NCI-H510A treated with DMSO at 0.1 percent for 48 hours (cell line): ENCODE measurements around the gene KIR3DL1.
"Not testable (repeated sequence)": the region's sequence is repeated elsewhere in the genome, so short reads cannot be mapped to it uniquely, and the experiment has no call there.

Experiments used
- DNase-seq: peaks from one replicate; lab custom pipeline; 2025; lab: John Stamatoyannopoulos, UW

The KIR3DL1 gene

GRCh38 chr19:54814571-54814970 lies 1.7 kb upstream of the KIR3DL1 start:
- DNase-seq = not testable (repeated sequence)

- no peak for DNase-seq
Measured at GRCh38 chr19:54817670-54818536, 1.6 kb downstream of the KIR3DL1 start.

GRCh38 chr19:54824416-54824815 lies 8.1 kb downstream of the KIR3DL1 start:
- not testable (repeated sequence) for DNase-seq

- DNase-seq = not testable (repeated sequence)
Measured at GRCh38 chr19:54825326-54825725, 9.1 kb downstream of the KIR3DL1 start.

- not testable (repeated sequence) for DNase-seq
Measured at GRCh38 chr19:54828064-54828463, 11.8 kb downstream of the KIR3DL1 start.

- not testable (repeated sequence) for DNase-seq
Measured at GRCh38 chr19:54832496-54832895, 16.2 kb downstream of the KIR3DL1 start, which contains the start of gene KIR2DS4. TSS of gene KIR2DS4 (plus strand) at chr19:54832676.

- DNase-seq = not testable (repeated sequence)
Measured at GRCh38 chr19:54835126-54835525, 18.9 kb downstream of the KIR3DL1 start.

GRCh38 chr19:54837522-54837921 lies 21.3 kb downstream of the KIR3DL1 start:
- not testable (repeated sequence) for DNase-seq

GRCh38 chr19:54843171-54843570 lies 26.9 kb downstream of the KIR3DL1 start:
- DNase-seq = not testable (repeated sequence)

- DNase-seq = not testable (repeated sequence)
Measured at GRCh38 chr19:54850061-54850640, 33.9 kb downstream of the KIR3DL1 start, which contains the start of gene KIR3DL2. TSS of gene KIR3DL2 (plus strand) at chr19:54850443. CDS start at chr19:54850476, 33 bp downstream.

- no peak for DNase-seq
Measured at GRCh38 chr19:54850930-54851329, 34.7 kb downstream of the KIR3DL1 start.

GRCh38 chr19:54851353-54851752 lies 35.1 kb downstream of the KIR3DL1 start:
- DNase-seq = no peak

GRCh38 chr19:54855241-54855640 lies 39.0 kb downstream of the KIR3DL1 start:
- not testable (repeated sequence) for DNase-seq

- not testable (repeated sequence) for DNase-seq
Measured at GRCh38 chr19:54858476-54858875, 42.2 kb downstream of the KIR3DL1 start.

- DNase-seq = not testable (repeated sequence)
Measured at GRCh38 chr19:54859421-54859820, 43.2 kb downstream of the KIR3DL1 start.

- DNase-seq = not testable (repeated sequence)
Measured at GRCh38 chr19:54863459-54863858, 47.2 kb downstream of the KIR3DL1 start.

GRCh38 chr19:54871696-54872095 lies 55.4 kb downstream of the KIR3DL1 start:
- no peak for DNase-seq

GRCh38 chr19:54873990-54874389 lies 57.7 kb downstream of the KIR3DL1 start, which contains the start of gene FCAR:
TSS of gene FCAR (plus strand) at chr19:54874235. CDS start at chr19:54874290, 55 bp downstream.
- DNase-seq = no peak

- DNase-seq = no peak
Measured at GRCh38 chr19:54875506-54875905, 59.2 kb downstream of the KIR3DL1 start.

- DNase-seq = no peak
Measured at GRCh38 chr19:54877471-54877870, 61.2 kb downstream of the KIR3DL1 start.
